Breast epithelium (tissue), 3 donors: Measurements from ENCODE around the gene ZNF354B.

Experiments used
- POLR2AphosphoS5 ChIP-seq, 3 donors: sonication (generic); formaldehyde crosslinking; IDR thresholded peaks; one replicate each; pipeline ENCODE4 v1.6.1; 2017; ENCODE audit warnings: antibody characterized with exemption in 3 of 3
- TF ChIP-seq, protein P1 (sequence below), 3 donors: fragments of 450-650 bp; IDR thresholded peaks; one replicate each; pipeline ENCODE4 v1.5.1; 2016 to 2017; ENCODE audit warnings: antibody characterized with exemption in 3 of 3, mild to moderate bottlenecking in 3 of 3, moderate library complexity in 3 of 3

DNA sequence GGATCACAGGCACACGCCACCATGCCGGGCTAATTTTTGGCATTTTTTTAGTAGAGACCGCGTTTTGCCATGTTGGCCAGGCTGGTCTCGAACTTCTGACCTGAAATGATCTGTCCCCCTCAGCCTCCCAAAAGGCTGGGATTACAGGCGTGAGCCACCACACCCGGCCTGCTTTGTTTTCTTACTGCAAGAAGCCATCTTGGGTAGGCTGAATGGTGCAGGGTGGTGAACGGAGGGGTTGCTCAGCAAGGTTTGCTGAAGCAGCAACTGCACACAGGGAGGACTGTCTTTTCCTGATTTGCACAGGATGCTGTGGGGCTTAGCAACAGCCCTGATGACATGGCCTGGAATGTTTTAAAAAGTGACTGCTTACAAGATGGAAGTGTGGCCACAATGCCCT, 10.7 kb downstream of the ZNF354B start:
- TF ChIP-seq, protein P1, sequence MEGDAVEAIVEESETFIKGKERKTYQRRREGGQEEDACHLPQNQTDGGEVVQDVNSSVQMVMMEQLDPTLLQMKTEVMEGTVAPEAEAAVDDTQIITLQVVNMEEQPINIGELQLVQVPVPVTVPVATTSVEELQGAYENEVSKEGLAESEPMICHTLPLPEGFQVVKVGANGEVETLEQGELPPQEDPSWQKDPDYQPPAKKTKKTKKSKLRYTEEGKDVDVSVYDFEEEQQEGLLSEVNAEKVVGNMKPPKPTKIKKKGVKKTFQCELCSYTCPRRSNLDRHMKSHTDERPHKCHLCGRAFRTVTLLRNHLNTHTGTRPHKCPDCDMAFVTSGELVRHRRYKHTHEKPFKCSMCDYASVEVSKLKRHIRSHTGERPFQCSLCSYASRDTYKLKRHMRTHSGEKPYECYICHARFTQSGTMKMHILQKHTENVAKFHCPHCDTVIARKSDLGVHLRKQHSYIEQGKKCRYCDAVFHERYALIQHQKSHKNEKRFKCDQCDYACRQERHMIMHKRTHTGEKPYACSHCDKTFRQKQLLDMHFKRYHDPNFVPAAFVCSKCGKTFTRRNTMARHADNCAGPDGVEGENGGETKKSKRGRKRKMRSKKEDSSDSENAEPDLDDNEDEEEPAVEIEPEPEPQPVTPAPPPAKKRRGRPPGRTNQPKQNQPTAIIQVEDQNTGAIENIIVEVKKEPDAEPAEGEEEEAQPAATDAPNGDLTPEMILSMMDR (IDR thresholded peaks at IDR 0.05) = no peak
- no peak for TF ChIP-seq POLR2AphosphoS5 (IDR thresholded peaks at IDR 0.05)
